Measurements from ENCODE around the gene THADA.

GRCh38 chr2:43227830-43228281, 368.0 kb downstream of the THADA start:
- TF ChIP-seq, protein P1, sequence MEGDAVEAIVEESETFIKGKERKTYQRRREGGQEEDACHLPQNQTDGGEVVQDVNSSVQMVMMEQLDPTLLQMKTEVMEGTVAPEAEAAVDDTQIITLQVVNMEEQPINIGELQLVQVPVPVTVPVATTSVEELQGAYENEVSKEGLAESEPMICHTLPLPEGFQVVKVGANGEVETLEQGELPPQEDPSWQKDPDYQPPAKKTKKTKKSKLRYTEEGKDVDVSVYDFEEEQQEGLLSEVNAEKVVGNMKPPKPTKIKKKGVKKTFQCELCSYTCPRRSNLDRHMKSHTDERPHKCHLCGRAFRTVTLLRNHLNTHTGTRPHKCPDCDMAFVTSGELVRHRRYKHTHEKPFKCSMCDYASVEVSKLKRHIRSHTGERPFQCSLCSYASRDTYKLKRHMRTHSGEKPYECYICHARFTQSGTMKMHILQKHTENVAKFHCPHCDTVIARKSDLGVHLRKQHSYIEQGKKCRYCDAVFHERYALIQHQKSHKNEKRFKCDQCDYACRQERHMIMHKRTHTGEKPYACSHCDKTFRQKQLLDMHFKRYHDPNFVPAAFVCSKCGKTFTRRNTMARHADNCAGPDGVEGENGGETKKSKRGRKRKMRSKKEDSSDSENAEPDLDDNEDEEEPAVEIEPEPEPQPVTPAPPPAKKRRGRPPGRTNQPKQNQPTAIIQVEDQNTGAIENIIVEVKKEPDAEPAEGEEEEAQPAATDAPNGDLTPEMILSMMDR (IDR thresholded peaks at IDR 0.05; ENCODE audit: low read depth, low read length, poor library complexity, severe bottlenecking) = no peak
- TF ChIP-seq EZH2phosphoT487 (IDR thresholded peaks at IDR 0.05; ENCODE audit: borderline replicate concordance, low read length) = no peak

Data from DOHH2 (cell line).